ENCODE measurements around the gene SDC1. TPM values are rescaled to one million over a fixed set of nuclear protein-coding genes. Genes with fewer than 3 reads are reported as not detected.

Gene SDC1
- total RNA-seq, 3 donors from 2014 or later = 0.33 to 0.73 (median 0.66) TPM

- ATAC-seq = no peak
- no peaks in the 10 kb centered on the region for H3K36me3 Mint-ChIP-seq (ENCODE audit: insufficient read depth)
- peaks cover 9% of the 10 kb centered on the region for H3K4me1 Mint-ChIP-seq (ENCODE audit: low read depth)
- no peak for DNase-seq
- peaks cover 52% of the 10 kb centered on the region for H3K27me3 Mint-ChIP-seq (ENCODE audit: low read depth)
- no peak overlapping the region for H3K4me3 Mint-ChIP-seq
- no peaks in the 10 kb centered on the region for H3K9me3 Mint-ChIP-seq
These were observed 2.7 kb downstream of the SDC1 start for GRCh38 chr2:20222014-20222768.

GRCh38 chr2:20221555-20221973 lies 3.4 kb downstream of the SDC1 start:
- no peak for DNase-seq
- H3K27me3 Mint-ChIP-seq (ENCODE audit: low read depth) = peaks cover 52% of the 10 kb centered on the region
- peaks cover 9% of the 10 kb centered on the region for H3K4me1 Mint-ChIP-seq (ENCODE audit: low read depth)
- ATAC-seq = no peak
- H3K36me3 Mint-ChIP-seq (ENCODE audit: insufficient read depth) = no peaks in the 10 kb centered on the region
- H3K9me3 Mint-ChIP-seq = no peaks in the 10 kb centered on the region
- H3K4me3 Mint-ChIP-seq = no peak overlapping the region

DNA sequence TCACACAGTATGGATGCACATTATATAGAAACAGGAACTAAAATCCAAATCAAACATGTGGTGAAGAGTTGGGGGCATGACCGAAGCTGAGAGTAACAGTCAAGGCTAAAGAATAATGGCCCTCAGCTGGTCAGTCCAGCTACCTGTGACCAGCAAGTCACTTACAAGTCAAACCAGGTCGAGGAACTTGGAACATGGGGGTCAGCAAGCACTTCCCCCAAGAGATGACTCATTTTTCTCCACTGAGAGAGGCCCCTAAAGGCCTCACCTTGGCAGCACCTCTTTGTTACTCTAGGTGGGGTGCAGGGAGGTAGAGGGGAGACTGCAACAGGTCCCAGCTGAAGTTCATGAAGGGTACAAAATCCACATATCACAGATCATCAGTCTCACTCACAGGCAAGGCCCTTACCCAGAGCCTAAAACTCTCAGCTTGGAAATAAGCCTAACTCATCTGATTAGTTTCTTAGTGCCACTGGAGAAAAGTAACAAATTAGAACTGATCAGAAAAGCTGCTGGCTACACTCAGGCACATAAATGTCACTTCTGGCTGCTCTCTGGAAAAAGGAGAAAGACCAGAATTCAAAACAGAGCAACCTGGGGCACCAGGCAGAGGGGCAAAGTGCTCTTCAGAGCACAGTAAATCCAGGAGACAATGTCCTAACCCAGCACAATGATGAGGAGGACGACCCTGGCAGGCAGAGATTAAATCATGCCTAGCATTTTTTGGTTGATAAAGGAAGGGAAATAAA lies 4.0 kb downstream of the SDC1 start:
- Mint-ChIP-seq H3K36me3 (ENCODE audit: insufficient read depth) (no peaks in the 10 kb centered on the region), H3K27me3 (ENCODE audit: low read depth) (peaks cover 47% of the 10 kb centered on the region), H3K4me3 (no peak overlapping the region), H3K9me3 (no peaks in the 10 kb centered on the region), H3K4me1 (ENCODE audit: low read depth) (peaks cover 9% of the 10 kb centered on the region)
- DNase-seq (no peak), ATAC-seq (no peak)

DNA sequence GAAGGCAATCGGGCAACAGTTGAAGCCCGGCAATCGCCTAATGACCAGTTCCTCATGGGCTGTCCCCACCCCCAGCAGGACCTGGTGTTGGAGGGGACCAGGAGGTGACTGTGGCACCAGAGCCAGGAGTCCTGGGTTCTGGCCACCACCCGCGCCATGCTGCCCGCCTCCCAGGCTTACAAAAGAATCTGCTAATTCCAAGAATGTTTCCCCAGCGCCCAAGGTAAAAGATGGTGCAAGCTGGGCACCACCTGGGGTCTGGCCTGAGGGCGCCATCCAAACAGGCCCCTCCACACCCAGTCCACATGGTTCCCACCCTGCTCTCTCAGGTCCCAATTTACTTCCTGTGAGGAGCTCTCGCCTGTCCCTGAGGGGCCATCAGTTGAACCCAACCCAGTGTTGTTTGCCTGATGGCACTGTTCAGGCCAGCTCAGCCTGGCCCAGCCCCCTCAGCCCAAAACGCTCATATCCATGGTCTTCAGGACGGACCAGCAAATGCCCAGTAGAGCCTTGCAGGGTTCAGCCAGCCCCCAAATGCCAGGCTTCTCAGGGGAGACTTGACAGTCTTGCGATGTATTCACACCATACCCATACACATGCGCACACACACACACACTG lies 5.1 kb downstream of the SDC1 start:
- Mint-ChIP-seq H3K4me3 (no peak overlapping the region), H3K36me3 (ENCODE audit: insufficient read depth) (no peaks in the 10 kb centered on the region), H3K9me3 (no peaks in the 10 kb centered on the region), H3K4me1 (ENCODE audit: low read depth) (peaks cover 6% of the 10 kb centered on the region), H3K27me3 (ENCODE audit: low read depth) (peaks cover 40% of the 10 kb centered on the region)
- DNase-seq = no peak
- no peak for ATAC-seq

- Mint-ChIP-seq H3K36me3 (ENCODE audit: insufficient read depth) (no peaks in the 10 kb centered on the region), H3K4me3 (no peak overlapping the region), H3K27me3 (ENCODE audit: low read depth) (peaks cover 40% of the 10 kb centered on the region), H3K9me3 (no peaks in the 10 kb centered on the region), H3K4me1 (ENCODE audit: low read depth) (peaks cover 6% of the 10 kb centered on the region)
- no peak for DNase-seq
- no peak for ATAC-seq
These were observed 6.3 kb downstream of the SDC1 start for GRCh38 chr2:20218331-20219320.

DNA sequence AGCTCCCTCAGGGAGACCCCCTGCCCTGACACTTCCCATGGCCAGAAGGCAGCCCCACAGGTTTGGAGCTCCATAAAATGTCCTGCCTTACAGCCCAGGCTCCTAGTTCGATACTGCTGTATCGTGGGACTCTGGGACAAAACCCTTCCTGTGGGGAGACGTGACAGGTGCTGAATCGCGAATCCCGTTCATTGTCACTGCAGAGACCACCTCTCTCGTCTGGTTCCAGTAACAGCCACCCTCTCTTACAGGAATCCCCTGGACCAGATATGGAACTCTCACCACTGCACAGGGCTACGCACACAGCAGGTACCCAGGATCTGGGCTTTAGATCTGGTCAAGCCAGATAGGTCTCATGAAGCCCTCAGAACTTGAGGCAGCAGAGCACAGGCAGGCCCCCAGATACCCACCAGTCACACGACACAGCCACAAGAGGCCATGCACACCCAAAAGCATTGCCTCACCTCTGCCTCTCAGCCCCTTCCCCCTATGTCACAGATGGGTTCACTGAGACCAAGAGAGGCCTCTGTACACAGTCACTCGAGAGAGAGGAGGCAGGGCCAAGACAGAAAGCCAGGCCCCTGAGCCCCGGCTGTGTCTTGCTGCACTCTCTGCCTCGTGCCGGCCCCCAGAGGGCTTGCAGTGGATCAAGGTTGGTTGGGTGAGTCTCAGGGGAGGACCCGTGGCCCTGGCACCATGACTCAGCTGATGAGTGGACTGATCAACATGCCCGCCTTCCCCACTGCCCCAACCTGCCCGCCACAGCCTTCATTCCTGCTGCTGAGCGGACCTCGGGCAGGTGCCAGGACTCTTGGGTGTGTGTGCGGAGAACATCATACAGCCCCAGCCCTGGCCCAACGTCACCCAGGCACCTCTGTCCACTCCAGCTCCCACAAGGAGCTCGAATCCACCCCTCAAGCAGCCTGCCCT lies 7.6 kb downstream of the SDC1 start:
- Mint-ChIP-seq H3K4me3 (no peak overlapping the region), H3K4me1 (ENCODE audit: low read depth) (peaks cover 2% of the 10 kb centered on the region), H3K27me3 (ENCODE audit: low read depth) (peaks cover 31% of the 10 kb centered on the region), H3K9me3 (no peaks in the 10 kb centered on the region), H3K36me3 (ENCODE audit: insufficient read depth) (no peaks in the 10 kb centered on the region)
- no peak for ATAC-seq
- no peak for DNase-seq

DNA sequence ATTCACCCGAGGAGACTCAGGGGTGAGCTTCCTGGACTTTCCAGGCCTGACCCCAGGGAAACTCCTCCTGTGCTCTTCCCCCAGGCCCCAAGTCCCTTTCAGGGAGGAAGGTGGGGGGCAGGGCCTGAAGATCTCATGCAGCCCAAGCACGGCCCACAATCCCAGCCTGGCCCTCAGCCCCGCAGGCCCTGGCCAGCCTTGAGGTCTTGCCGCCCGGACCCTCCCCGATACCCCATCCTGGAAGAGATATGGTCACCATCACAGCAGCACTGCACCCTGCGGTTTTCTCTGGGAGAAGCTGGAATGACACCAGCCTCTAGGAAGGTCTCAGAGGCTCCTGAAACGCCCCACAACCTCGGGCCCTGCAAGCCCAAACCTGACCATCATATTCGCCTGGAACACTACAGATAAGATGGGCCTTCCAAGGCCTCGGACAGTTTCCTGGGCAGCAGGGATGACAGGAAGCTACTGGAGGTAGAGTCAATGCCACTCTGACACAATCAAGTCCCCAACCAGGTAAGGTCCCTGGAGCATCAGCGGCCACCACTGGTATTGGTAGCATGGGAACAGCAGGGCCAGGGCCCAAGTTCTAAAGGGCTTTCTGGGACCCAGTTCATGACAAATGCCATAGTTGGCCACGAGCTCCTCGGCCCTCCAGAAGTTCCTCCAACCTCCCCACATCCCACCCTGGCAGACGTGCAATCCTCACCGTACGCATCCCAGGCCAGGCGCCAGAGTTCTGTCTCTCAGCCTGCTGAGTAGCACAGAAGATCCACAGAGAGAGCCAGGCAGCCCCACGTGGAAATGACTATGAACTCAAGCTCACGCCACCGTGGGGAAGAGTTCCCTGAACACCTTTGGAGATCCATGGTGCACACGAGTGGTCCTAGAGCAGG lies 8.6 kb downstream of the SDC1 start:
- H3K27me3 Mint-ChIP-seq (ENCODE audit: low read depth) = peaks cover 23% of the 10 kb centered on the region
- ATAC-seq (no peak), DNase-seq (no peak)
- H3K4me3 Mint-ChIP-seq = no peak overlapping the region
- H3K4me1 Mint-ChIP-seq (ENCODE audit: low read depth) = no peaks in the 10 kb centered on the region
- H3K9me3 Mint-ChIP-seq = no peaks in the 10 kb centered on the region
- H3K36me3 Mint-ChIP-seq (ENCODE audit: insufficient read depth) = no peaks in the 10 kb centered on the region

- peaks cover 15% of the 10 kb centered on the region for H3K27me3 Mint-ChIP-seq (ENCODE audit: low read depth)
- no peaks in the 10 kb centered on the region for H3K4me1 Mint-ChIP-seq (ENCODE audit: low read depth)
These were observed 9.5 kb downstream of the SDC1 start for GRCh38 chr2:20215183-20216040.

DNA sequence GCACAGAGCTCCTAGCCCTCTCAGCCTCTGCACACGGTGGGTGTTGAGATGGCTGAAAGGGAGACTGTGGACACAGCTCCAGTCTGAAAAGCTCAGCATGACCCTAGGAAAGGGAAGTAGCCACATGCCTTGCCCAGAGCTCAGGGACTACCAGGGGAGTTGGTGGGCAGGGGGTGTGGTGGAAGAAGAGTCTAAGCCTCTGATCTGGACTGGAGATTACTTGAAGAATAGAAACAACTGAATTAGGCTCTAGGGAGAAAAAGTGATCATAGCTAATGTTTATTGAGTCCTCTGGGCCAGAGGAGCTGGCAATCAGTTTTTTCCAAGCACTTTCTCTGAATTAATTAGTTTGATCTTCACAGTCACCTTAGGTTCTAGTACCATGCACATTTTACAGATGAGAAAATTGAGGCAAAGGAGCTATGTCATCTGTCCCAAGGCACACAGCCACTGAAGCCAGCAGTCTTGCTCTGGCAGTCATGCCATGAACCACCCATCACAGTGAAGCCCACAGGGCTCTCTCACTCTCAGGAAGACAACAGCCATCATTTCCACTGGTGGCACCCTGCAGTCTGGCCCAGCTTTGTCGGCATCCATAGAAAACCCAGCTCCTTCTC lies 10.3 kb downstream of the SDC1 start:
- DNase-seq (no peak), ATAC-seq (no peak)
- Mint-ChIP-seq H3K4me3 (no peak overlapping the region), H3K4me1 (ENCODE audit: low read depth) (no peaks in the 10 kb centered on the region), H3K9me3 (no peaks in the 10 kb centered on the region), H3K36me3 (ENCODE audit: insufficient read depth) (no peaks in the 10 kb centered on the region), H3K27me3 (ENCODE audit: low read depth) (peaks cover 8% of the 10 kb centered on the region)

More at GRCh38 chr2:20215183-20216040, 9.5 kb downstream of the SDC1 start:
- no peaks in the 10 kb centered on the region for H3K9me3 Mint-ChIP-seq
- H3K4me3 Mint-ChIP-seq = no peak overlapping the region
- ATAC-seq = no peak
- no peak for DNase-seq
- no peaks in the 10 kb centered on the region for H3K36me3 Mint-ChIP-seq (ENCODE audit: insufficient read depth)

DNA sequence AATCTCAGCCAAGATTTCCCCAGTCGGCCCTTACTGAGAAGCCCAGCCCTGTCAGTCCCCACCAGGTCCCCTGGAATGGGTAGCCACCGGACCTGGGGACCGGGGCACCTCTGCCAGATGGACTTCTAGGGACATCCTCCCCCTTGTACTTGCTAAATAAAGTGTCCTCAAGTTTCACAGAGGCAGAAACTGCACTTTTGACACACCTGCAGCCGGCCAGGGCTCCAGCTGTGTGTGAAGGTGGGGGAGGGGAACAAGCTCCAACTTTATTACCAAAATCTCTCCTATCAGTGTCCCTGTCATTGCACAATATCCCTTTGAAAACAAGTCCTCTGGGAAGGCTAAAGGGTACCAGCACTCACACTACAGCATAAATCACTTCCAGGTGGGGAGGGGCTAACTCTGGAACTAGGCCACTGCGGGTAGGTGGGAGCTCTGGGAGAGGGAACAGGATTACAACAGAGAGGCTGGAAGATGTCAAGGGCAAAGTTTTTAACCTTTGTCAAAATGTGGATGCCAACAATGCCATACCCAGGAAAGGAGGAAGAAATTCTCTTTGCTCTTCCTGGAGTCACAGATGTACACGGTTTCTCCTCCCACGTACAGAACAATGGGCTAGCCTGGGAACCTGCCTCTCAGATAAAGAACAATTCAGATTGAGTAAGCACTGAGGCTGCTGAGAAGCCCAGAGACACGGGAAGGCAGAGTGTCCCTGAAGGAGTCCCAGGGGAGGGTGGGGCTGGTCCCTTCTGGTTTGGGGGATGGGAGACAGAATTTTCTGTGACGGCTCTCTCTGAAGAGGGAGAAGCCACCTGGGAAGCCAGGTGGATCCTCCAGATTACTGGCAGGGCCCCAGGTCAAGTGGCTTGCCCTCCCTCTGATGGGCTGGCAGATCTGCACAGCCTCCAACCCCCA lies 11.0 kb downstream of the SDC1 start:
- H3K9me3 Mint-ChIP-seq = no peaks in the 10 kb centered on the region
- no peaks in the 10 kb centered on the region for H3K4me1 Mint-ChIP-seq (ENCODE audit: low read depth)
- ATAC-seq = no peak
- peaks cover 3% of the 10 kb centered on the region for H3K27me3 Mint-ChIP-seq (ENCODE audit: low read depth)
- no peak overlapping the region for H3K4me3 Mint-ChIP-seq
- DNase-seq = no peak
- no peaks in the 10 kb centered on the region for H3K36me3 Mint-ChIP-seq (ENCODE audit: insufficient read depth)
